Body of pancreas (tissue), 4 donors: ENCODE data around the gene SEC24A. TPM values are rescaled to one million over a fixed set of nuclear protein-coding genes. Genes with fewer than 3 reads are reported as not detected.
"Not testable (repeated sequence)": the region's sequence is repeated elsewhere in the genome, so short reads cannot be mapped to it uniquely, and the experiment has no call there.

Experiments
- ATAC-seq: fragments of 150-250 bp; one replicate; pipeline ENCODE4 v1.9.1; 2016
- DNase-seq, 4 donors: peaks; one replicate each; pipeline ENCODE4 v3.0.0-alpha.2; 2019
- H3K27ac ChIP-seq, 4 donors: fragments of 200-600 bp; sonication (generic); 1 replicate in 3 of 4; 2 replicates in 1 of 4; pipeline versions ENCODE4 v1.5.1 to v1.6.1; 2016 to 2019; ENCODE audit warnings: mild to moderate bottlenecking in 1 of 4, mixed read lengths in 1 of 4, moderate library complexity in 1 of 4
- H3K27me3 ChIP-seq, 2 donors: fragments of 200-600 bp; sonication (generic); one replicate each; pipeline ENCODE4 v1.6.0; 2016; ENCODE audit warnings: mild to moderate bottlenecking in 1 of 2
- H3K36me3 ChIP-seq, 2 donors: fragments of 200-600 bp; sonication (generic); replicated peaks in 1 of 2; 2 replicates each; pipeline ENCODE4 v1.5.1; 2016; ENCODE audit warnings: low read depth in 2 of 2; ENCODE audit not compliant: insufficient read depth in 1 of 2
- H3K4me1 ChIP-seq: fragments of 200-600 bp; sonication (generic); one replicate; pipeline ENCODE4 v1.6.0; 2016
- H3K4me3 ChIP-seq, 2 donors: fragments of 200-600 bp; sonication (generic); 1 replicate in 1 of 2; 2 replicates in 1 of 2; pipeline ENCODE4 v1.5.1; 2016 to 2019
- H3K9me3 ChIP-seq, 3 donors: fragments of 200-600 bp; sonication (generic); 1 replicate in 2 of 3; 2 replicates in 1 of 3; pipeline ENCODE4 v1.5.1; 2016
- CTCF ChIP-seq, 7 experiments: fragments of 450-650 bp in 4 of 7; fragments of 200-600 bp in 3 of 7; sonication (generic) in 3 of 7; IDR thresholded peaks; one replicate each; pipeline ENCODE4 v1.5.1; 2016 to 2019; ENCODE audit warnings: antibody characterized with exemption in 7 of 7
- POLR2A ChIP-seq, 3 donors: fragments of 450-650 bp; IDR thresholded peaks; one replicate each; pipeline ENCODE4 v1.6.1; 2016; ENCODE audit warnings: antibody characterized with exemption in 3 of 3, mild to moderate bottlenecking in 2 of 3
- WGBS, 2 donors: methylation state at CpG; one replicate each; pipeline ENCODE4 v1.1.5; 2017; 5-methylcytosine and 5-hydroxymethylcytosine counted together
- intact Hi-C: fragments of 100-400 bp; cut with DNase I; formaldehyde crosslinking; loops from one replicate; pipeline ENCODE4 v1.15.1; 2023
- total RNA-seq, 2 donors: library from RNA; depleted of rRNA; stranded (reverse); fragments of >200 nt; gene quantifications; one replicate each; pipeline ENCODE4 v1.1.0, GENCODE V29; 2016

SEC24A gene
- total RNA-seq, 2 donors from 2014 or later, result 10.2 to 12.2 TPM

GRCh38 chr5:134634227-134634626 is 14.4 kb upstream of the SEC24A start:
- no peak for ATAC-seq
- intact Hi-C loops, result no loop called here
- Histone ChIP-seq H3K36me3 (no peaks in the 10 kb centered on the region), H3K4me3 (no peak overlapping the region), H3K27me3 (no peaks in the 10 kb centered on the region), H3K27ac (no peak overlapping the region), H3K4me1 (peaks cover 39% of the 10 kb centered on the region), H3K9me3 (no peaks in the 10 kb centered on the region)
- TF ChIP-seq POLR2A (IDR thresholded peaks at IDR 0.05) (no peak), CTCF (IDR thresholded peaks at IDR 0.05) (no peak)
- WGBS, 2 donors, result 75% methylated on average over 9 to 10 of the region's 10 CpGs
- DNase-seq, result no peak

GRCh38 chr5:134635366-134635765 is 13.2 kb upstream of the SEC24A start:
- intact Hi-C loops, ATAC-seq, H3K4me3 ChIP-seq, H3K27me3 ChIP-seq, H3K9me3 ChIP-seq, H3K27ac ChIP-seq, DNase-seq, H3K36me3 ChIP-seq: not testable (repeated sequence)
- WGBS, 2 donors, result 88 to 95% methylated on average over 1 of the region's 1 CpG
- H3K4me1 ChIP-seq, result peaks cover 47% of the 10 kb centered on the region

GRCh38 chr5:134637116-134637721 is 11.4 kb upstream of the SEC24A start:
- 66 to 74% methylated on average over 9 of the region's 9 CpGs for WGBS, 2 donors
- H3K36me3 ChIP-seq, result no peaks in the 10 kb centered on the region
- H3K27ac ChIP-seq, result peak overlapping the region in 2 of 4 donors; percentile 34 to 73
- no peaks in the 10 kb centered on the region for H3K9me3 ChIP-seq
- DNase-seq, result no peak
- peaks cover 36% of the 10 kb centered on the region for H3K4me1 ChIP-seq
- no peak for ATAC-seq
- H3K4me3 ChIP-seq, result no peak overlapping the region
- TF ChIP-seq CTCF (IDR thresholded peaks at IDR 0.05) (no peak), POLR2A (IDR thresholded peaks at IDR 0.05) (no peak)
- intact Hi-C loops, result no loop called here
- no peaks in the 10 kb centered on the region for H3K27me3 ChIP-seq

- H3K27me3 ChIP-seq, result no peaks in the 10 kb centered on the region
- WGBS, 2 donors, result 23 to 35% methylated on average over 4 of the region's 4 CpGs
- H3K27ac ChIP-seq, result peak overlapping the region; percentile 19 to 73 (median 54)
- no peak overlapping the region for H3K4me3 ChIP-seq
- TF ChIP-seq CTCF (IDR thresholded peaks at IDR 0.05) (no peak), POLR2A (IDR thresholded peaks at IDR 0.05) (peak in 2 of 3 donors; percentile 17 to 19)
- H3K36me3 ChIP-seq, result no peaks in the 10 kb centered on the region
- H3K9me3 ChIP-seq, result no peaks in the 10 kb centered on the region
- ATAC-seq (peak; percentile 96), DNase-seq (peak; percentile 55 to 75 (median 64))
- intact Hi-C loops, result no loop called here
- peaks cover 31% of the 10 kb centered on the region for H3K4me1 ChIP-seq
These were observed 9.8 kb upstream of the SEC24A start for GRCh38 chr5:134638760-134639201.

GRCh38 chr5:134642931-134643530 is 5.6 kb upstream of the SEC24A start:
- ATAC-seq, result no peak
- intact Hi-C loops, result no loop called here
- H3K4me3 ChIP-seq, result no peak overlapping the region
- no peaks in the 10 kb centered on the region for H3K36me3 ChIP-seq
- H3K27ac ChIP-seq, result no peak overlapping the region
- WGBS, 2 donors, result 78 to 92% methylated on average over 6 of the region's 6 CpGs
- H3K4me1 ChIP-seq, result peaks cover 34% of the 10 kb centered on the region
- no peaks in the 10 kb centered on the region for H3K9me3 ChIP-seq
- DNase-seq, result no peak
- no peak for TF ChIP-seq CTCF (IDR thresholded peaks at IDR 0.05)
- TF ChIP-seq POLR2A (IDR thresholded peaks at IDR 0.05), result no peak
- H3K27me3 ChIP-seq, result no peaks in the 10 kb centered on the region
